SK-N-SH treated with all-trans-retinoic acid at 6 μM for 48 hours (cell line): Measurements from ENCODE around the gene ABLIM1.

Experiments used
- CREB5 ChIP-seq: fragments of 250-450 bp; sonication (Bioruptor Pico); IDR thresholded peaks from 2 replicates; pipeline ENCODE4 v1.5.1; 2020; ENCODE audit warnings: low read depth, mild to moderate bottlenecking, moderate library complexity
- ESRRG ChIP-seq: fragments of 250-450 bp; sonication (Bioruptor Pico); IDR thresholded peaks from 2 replicates; pipeline ENCODE4 v1.6.1; 2021; ENCODE audit warnings: mild to moderate bottlenecking
- PATZ1 ChIP-seq: fragments of 250-450 bp; sonication (Bioruptor Pico); IDR thresholded peaks from 2 replicates; pipeline ENCODE4 v1.8.0; 2020; ENCODE audit warnings: mild to moderate bottlenecking, moderate library complexity, borderline replicate concordance
- POU6F1 ChIP-seq: fragments of 250-450 bp; sonication (Bioruptor Pico); IDR thresholded peaks from 2 replicates; pipeline ENCODE4 v1.8.0; 2021; ENCODE audit warnings: low read depth, mild to moderate bottlenecking, moderate library complexity, borderline replicate concordance
- PPARA ChIP-seq: fragments of 250-450 bp; sonication (Bioruptor Pico); IDR thresholded peaks from 2 replicates; pipeline ENCODE4 v1.5.0; 2020; ENCODE audit warnings: mild to moderate bottlenecking, borderline replicate concordance
- RARB ChIP-seq: fragments of 250-450 bp; sonication (Bioruptor Pico); IDR thresholded peaks from 2 replicates; pipeline ENCODE4 v1.8.0; 2021; ENCODE audit warnings: mild to moderate bottlenecking, moderate library complexity
- SNAI2 ChIP-seq: fragments of 250-450 bp; sonication (Bioruptor Pico); IDR thresholded peaks from 2 replicates; pipeline ENCODE4 v1.5.0; 2020; ENCODE audit warnings: mild to moderate bottlenecking, moderate library complexity
- TOX ChIP-seq: fragments of 250-450 bp; sonication (Bioruptor Pico); IDR thresholded peaks from 2 replicates; pipeline ENCODE4 v1.8.0; 2021; ENCODE audit warnings: mild to moderate bottlenecking, moderate library complexity, borderline replicate concordance
- ZC3H10 ChIP-seq: fragments of 250-450 bp; sonication (Bioruptor Pico); IDR thresholded peaks from 2 replicates; pipeline ENCODE4 v1.5.1; 2021; ENCODE audit warnings: mild to moderate bottlenecking, moderate library complexity
- ZFP30 ChIP-seq: fragments of 450-650 bp; formaldehyde crosslinking; IDR thresholded peaks from 2 replicates; pipeline ENCODE4 v1.5.0; 2022; ENCODE audit warnings: mild to moderate bottlenecking, moderate library complexity
- ZNF565 ChIP-seq: fragments of 450-650 bp; formaldehyde crosslinking; conservative IDR thresholded peaks from 2 replicates; pipeline ENCODE4 v1.5.0; 2020; ENCODE audit warnings: low read depth, mild to moderate bottlenecking, moderate library complexity
- ZNF8 ChIP-seq: fragments of 450-650 bp; formaldehyde crosslinking; IDR thresholded peaks from 2 replicates; pipeline ENCODE4 v1.5.0; 2020; ENCODE audit warnings: mild to moderate bottlenecking, moderate library complexity

GRCh38 chr10:114683593-114683992 lies 25.5 kb upstream of the ABLIM1 start:
- TF ChIP-seq ZFP30 (CRISPR knock-in tag) (no peak), POU6F1 (CRISPR knock-in tag) (no peak), ZC3H10 (CRISPR knock-in tag) (no peak), CREB5 (CRISPR knock-in tag) (no peak), PATZ1 (CRISPR knock-in tag) (no peak), ZNF8 (no peak), TOX (CRISPR knock-in tag) (no peak), RARB (CRISPR knock-in tag) (no peak), PPARA (no peak), SNAI2 (no peak), ESRRG (CRISPR knock-in tag) (no peak), ZNF565 (CRISPR knock-in tag) (no peak)
